ENCODE results near the gene MEPCE. TPM values are rescaled to one million over a fixed set of nuclear protein-coding genes. Genes with fewer than 3 reads are reported as not detected.
A peak's percentile ranks its signal among the peaks of the same experiment; 100 is the strongest.

MEPCE gene
- total RNA-seq, 1 donor from 2014 or later, result 36.3 TPM

DNA sequence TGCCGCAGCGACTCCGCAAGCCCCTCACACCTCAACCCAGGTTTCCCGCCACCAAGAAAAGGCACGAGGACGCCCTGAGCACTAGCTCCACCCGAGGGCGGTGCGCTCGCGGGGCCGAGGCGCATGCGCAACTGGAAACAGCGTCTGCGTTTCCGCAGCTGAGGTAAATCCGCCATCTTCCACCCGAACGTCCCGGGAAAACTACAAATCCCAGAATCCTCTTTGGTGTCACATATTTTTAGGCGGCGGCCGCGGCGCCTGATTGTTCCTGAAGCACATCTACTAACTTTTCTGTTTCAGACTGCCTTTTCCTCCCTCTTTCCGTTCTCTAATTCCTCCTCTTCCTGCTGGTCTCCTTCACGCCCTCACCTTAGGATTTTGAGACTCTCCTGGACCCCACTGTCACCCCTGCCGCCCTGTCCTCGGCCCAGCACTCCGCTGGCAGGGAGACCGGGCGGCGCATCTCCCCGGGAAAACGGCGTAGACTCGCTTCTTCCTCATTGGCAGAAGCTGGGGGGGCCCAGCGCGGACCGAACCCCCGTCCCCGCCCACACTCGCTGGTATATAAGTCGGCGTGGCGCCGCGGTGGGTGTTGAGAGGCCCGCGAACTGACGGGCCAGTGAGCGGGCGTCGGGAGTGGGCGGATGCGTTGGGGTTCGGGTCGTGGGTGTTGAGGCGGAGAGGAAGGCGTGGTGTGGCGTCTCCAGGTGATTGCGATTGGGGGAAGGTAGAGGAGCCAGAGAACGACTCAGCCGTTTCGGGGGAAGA lies 1.2 kb upstream of the MEPCE start, which contains the start of gene ZCWPW1:
TSS of gene ZCWPW1 (minus strand) at position 505 of the 768 bp plus-strand sequence. CDS start 8,054 bp downstream, outside the sequence.
- Histone ChIP-seq H3K9me3 (no peaks in the 10 kb centered on the region), H3K36me3 (peaks cover 13% of the 10 kb centered on the region), H3K27me3 (no peaks in the 10 kb centered on the region), H3K27ac (peak within 1 kb of the TSS; percentile 100), H3K4me3 (peak within 1 kb of the TSS; percentile 90), H3K4me1 (peaks cover 25% of the 10 kb centered on the region)
- no peak for TF ChIP-seq CTCF (IDR thresholded peaks at IDR 0.05)
- intact Hi-C loops (cut with DNase I), result no loop called here
- peak; percentile 99 for DNase-seq
- ATAC-seq, result peak; percentile 79

DNA sequence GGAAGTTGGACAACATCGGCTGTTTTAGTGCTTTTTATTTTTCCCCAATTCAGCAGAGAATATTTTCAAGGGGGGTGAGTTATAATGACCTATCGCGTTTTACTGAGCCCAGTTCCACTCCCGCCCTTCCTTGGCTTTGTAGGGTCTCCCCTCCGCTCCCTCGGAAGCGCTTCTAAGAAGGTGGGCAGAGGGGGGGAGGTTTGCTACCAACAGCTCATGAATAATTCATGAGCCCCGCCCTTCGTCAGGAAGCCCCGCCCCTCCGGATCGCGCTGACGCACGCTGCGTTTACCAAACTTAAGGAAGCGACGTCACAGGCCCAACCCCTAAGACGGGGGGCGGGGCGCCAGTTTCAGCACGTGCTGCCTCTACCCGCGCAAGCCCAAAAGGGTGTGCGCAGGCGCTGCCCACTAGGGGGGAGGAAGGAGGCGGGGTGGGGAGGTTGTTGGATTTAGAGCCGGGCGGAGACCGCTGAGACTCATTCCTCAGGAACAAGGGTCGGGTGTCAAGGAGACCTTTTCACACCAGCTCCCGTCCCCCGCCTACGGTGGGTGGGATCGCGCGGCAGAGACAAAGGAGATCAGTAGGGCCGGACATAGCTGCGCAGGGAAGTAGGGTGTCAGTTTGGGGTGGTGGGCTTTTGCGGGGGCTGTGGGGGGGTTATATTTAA lies 529 bp upstream of the MEPCE start:
- H3K4me3 ChIP-seq, result peak overlapping the region; percentile 90
- peaks cover 20% of the 10 kb centered on the region for H3K36me3 ChIP-seq
- peaks cover 32% of the 10 kb centered on the region for H3K4me1 ChIP-seq
- no peaks in the 10 kb centered on the region for H3K27me3 ChIP-seq
- H3K9me3 ChIP-seq, result no peaks in the 10 kb centered on the region
- ATAC-seq, result peak; percentile 84
- DNase-seq, result peak; percentile 100
- TF ChIP-seq CTCF (IDR thresholded peaks at IDR 0.05), result peak; percentile 26
- H3K27ac ChIP-seq, result peak overlapping the region; percentile 100
- intact Hi-C loops (cut with DNase I), result no loop called here

DNA sequence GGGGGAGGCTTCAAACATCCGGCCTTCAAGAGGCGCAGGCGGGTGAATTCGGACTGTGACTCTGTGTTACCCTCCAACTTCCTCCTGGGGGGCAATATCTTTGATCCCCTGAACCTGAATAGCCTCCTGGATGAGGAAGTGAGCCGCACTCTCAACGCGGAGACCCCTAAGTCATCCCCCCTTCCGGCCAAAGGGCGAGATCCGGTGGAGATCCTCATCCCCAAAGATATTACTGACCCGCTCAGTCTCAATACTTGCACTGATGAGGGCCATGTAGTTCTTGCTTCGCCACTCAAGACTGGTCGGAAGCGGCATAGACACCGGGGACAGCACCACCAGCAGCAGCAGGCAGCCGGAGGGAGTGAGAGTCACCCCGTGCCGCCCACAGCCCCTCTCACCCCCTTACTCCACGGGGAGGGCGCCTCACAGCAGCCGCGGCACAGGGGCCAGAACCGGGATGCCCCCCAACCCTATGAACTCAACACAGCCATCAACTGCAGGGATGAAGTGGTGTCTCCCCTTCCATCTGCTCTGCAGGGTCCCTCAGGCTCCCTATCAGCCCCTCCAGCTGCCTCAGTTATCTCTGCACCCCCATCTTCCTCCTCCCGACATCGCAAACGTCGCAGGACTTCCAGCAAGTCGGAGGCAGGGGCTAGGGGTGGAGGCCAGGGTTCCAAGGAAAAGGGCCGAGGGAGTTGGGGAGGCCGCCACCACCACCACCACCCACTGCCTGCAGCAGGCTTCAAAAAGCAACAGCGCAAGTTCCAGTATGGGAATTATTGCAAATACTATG lies 1.1 kb downstream of the MEPCE start:
- Histone ChIP-seq H3K27me3 (no peaks in the 10 kb centered on the region), H3K9me3 (no peaks in the 10 kb centered on the region), H3K36me3 (peaks cover 28% of the 10 kb centered on the region), H3K4me1 (peaks cover 44% of the 10 kb centered on the region), H3K4me3 (peak overlapping the region; percentile 90), H3K27ac (peak overlapping the region; percentile 100)
- ATAC-seq (no peak), DNase-seq (peak; percentile 69)
- TF ChIP-seq CTCF (IDR thresholded peaks at IDR 0.05), result no peak
- intact Hi-C loops (cut with DNase I), result no loop called here

DNA sequence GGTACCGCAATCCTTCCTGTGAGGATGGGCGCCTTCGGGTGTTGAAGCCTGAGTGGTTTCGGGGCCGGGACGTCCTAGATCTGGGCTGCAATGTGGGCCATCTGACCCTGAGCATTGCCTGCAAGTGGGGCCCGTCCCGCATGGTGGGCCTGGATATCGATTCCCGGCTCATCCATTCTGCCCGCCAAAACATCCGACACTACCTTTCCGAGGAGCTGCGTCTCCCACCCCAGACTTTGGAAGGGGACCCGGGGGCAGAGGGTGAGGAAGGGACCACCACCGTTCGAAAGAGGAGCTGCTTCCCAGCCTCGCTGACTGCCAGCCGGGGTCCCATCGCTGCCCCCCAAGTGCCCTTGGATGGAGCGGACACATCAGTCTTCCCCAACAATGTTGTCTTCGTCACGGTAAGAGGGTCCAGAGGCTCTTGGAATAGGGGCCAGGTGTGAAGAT lies 1.7 kb downstream of the MEPCE start:
- DNase-seq (no peak), ATAC-seq (no peak)
- intact Hi-C loops (cut with DNase I), result no loop called here
- Histone ChIP-seq H3K36me3 (peaks cover 28% of the 10 kb centered on the region), H3K4me1 (peaks cover 44% of the 10 kb centered on the region), H3K4me3 (peak overlapping the region; percentile 90), H3K27ac (peak overlapping the region; percentile 100), H3K9me3 (no peaks in the 10 kb centered on the region), H3K27me3 (no peaks in the 10 kb centered on the region)
- TF ChIP-seq CTCF (IDR thresholded peaks at IDR 0.05), result no peak

DNA sequence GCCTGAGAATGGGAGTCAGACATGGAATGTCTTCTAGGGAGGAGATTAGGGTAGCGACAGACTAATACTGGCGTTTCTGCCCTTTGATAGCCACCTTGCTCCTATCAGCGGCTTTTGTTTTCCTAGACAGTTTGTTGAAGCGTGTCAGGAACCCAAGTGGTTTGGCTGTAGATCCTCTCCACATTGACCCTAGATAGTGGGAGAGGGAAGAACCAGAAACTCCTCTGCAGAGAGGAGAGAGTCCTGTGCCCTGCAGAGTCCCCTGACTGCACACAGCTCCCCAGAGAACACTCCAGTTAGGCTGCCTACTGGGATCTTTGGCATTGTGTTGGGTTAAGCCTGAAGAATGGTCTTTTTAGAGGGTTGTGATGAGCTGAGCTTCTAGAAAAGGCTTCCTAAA lies 2.4 kb downstream of the MEPCE start:
- no peaks in the 10 kb centered on the region for H3K9me3 ChIP-seq
- ATAC-seq, result no peak
- no peak overlapping the region for H3K27ac ChIP-seq
- H3K27me3 ChIP-seq, result no peaks in the 10 kb centered on the region
- intact Hi-C loops (cut with DNase I), result no loop called here
- DNase-seq, result no peak
- peaks cover 48% of the 10 kb centered on the region for H3K4me1 ChIP-seq
- no peak for TF ChIP-seq CTCF (IDR thresholded peaks at IDR 0.05)
- H3K36me3 ChIP-seq, result peaks cover 28% of the 10 kb centered on the region
- H3K4me3 ChIP-seq, result no peak overlapping the region

Measured in upper lobe of right lung (tissue), 1 donor.